Keratinocyte (primary cell): ENCODE measurements around the gene TMEM19. TPM values are rescaled to one million over a fixed set of nuclear protein-coding genes. Genes with fewer than 3 reads are reported as not detected.

Experiments
- DNase-seq: peaks from one replicate; pipeline ENCODE4 v3.0.0-alpha.2; 2011; ENCODE audit warnings: low read depth, missing footprints, low spot score
- FAIRE-seq: peaks from 2 replicates; lab custom pipeline; 2011; peaks lifted over from hg19 to GRCh38; lab: Jason Lieb, UNC
- H2AFZ ChIP-seq: 2 replicates; pipeline ENCODE4 v1.6.0; 2012; ENCODE audit warnings: low read length, control low read depth, inconsistent platforms; ENCODE audit not compliant: control insufficient read depth
- H3K27ac ChIP-seq: 2 replicates; pipeline ENCODE4 v1.5.1; 2011; ENCODE audit warnings: low read length; ENCODE audit not compliant: control insufficient read depth, insufficient read depth
- H3K27me3 ChIP-seq: 3 replicates; pipeline ENCODE4 v1.6.0; 2011; ENCODE audit warnings: low read length; ENCODE audit not compliant: control insufficient read depth, insufficient read depth; ENCODE audit errors: extremely low read depth
- H3K36me3 ChIP-seq, 2 experiments: 2 replicates in 1 of 2; 3 replicates in 1 of 2; pipeline ENCODE4 v1.5.1; 2011; ENCODE audit warnings: low read length in 2 of 2, mild to moderate bottlenecking in 1 of 2; ENCODE audit not compliant: control insufficient read depth in 2 of 2, insufficient read depth in 2 of 2; ENCODE audit errors: extremely low read depth in 1 of 2
- H3K4me1 ChIP-seq: 3 replicates; pipeline ENCODE4 v1.5.1; 2011; ENCODE audit warnings: low read length; ENCODE audit not compliant: control insufficient read depth, insufficient read depth; ENCODE audit errors: extremely low read depth
- H3K4me2 ChIP-seq: 3 replicates; pipeline ENCODE4 v1.6.0; 2011; ENCODE audit warnings: low read depth, low read length; ENCODE audit not compliant: control insufficient read depth, insufficient read depth; ENCODE audit errors: extremely low read depth
- H3K4me3 ChIP-seq, 3 experiments: fragments of 200-600 bp in 1 of 3; sonication (generic) in 1 of 3; 2 replicates in 2 of 3; 3 replicates in 1 of 3; pipeline ENCODE4 v1.5.1; 2011 to 2016; ENCODE audit warnings: low read length in 3 of 3, mild to moderate bottlenecking in 3 of 3, control low read depth in 2 of 3, inconsistent platforms in 1 of 3, low read depth in 1 of 3, mixed read lengths in 1 of 3, mixed run types in 1 of 3, moderate library complexity in 1 of 3; ENCODE audit not compliant: control insufficient read depth in 2 of 3, insufficient read depth in 2 of 3; ENCODE audit errors: extremely low read depth in 1 of 3
- H3K79me2 ChIP-seq: 2 replicates; pipeline ENCODE4 v1.6.0; 2012; ENCODE audit warnings: low read length; ENCODE audit not compliant: control insufficient read depth, insufficient read depth
- H3K9ac ChIP-seq: 3 replicates; pipeline ENCODE4 v1.6.0; 2011; ENCODE audit warnings: low read length; ENCODE audit not compliant: control insufficient read depth, insufficient read depth; ENCODE audit errors: extremely low read depth
- H3K9me1 ChIP-seq: 3 replicates; pipeline ENCODE4 v1.6.0; 2011; ENCODE audit warnings: low read length; ENCODE audit not compliant: control insufficient read depth, insufficient read depth; ENCODE audit errors: extremely low read depth
- H3K9me3 ChIP-seq: 2 replicates; pipeline ENCODE4 v1.5.1; 2012; ENCODE audit warnings: low read depth, low read length; ENCODE audit not compliant: control insufficient read depth
- H4K20me1 ChIP-seq: 3 replicates; pipeline ENCODE4 v1.6.0; 2011; ENCODE audit warnings: low read length; ENCODE audit not compliant: control insufficient read depth, insufficient read depth; ENCODE audit errors: extremely low read depth
- EZH2 ChIP-seq: IDR thresholded peaks from one replicate; pipeline ENCODE4 v1.6.1; 2012; ENCODE audit warnings: inconsistent platforms, mild to moderate bottlenecking, low read length, moderate library complexity
- dilution Hi-C: fragments of 300-500 bp; cut with MboI; formaldehyde crosslinking; loops from one replicate; pipeline ENCODE4 v1.7.0; 2020; ENCODE audit warnings: low sequenced_read_pairs; ENCODE audit not compliant: extremely low pct_ligation_motif_present
- polyA plus RNA-seq, 5 experiments: library from polyadenylated mRNA; depleted of rRNA in 3 of 5; stranded (reverse) in 3 of 5; stranded (forward) in 1 of 5; unstranded in 1 of 5; fragments of >200 nt; gene quantifications; 1 replicate in 1 of 5; 2 replicates in 3 of 5; 3 replicates in 1 of 5; pipeline versions ENCODE4 v1.2.1 to v1.2.3, GENCODE V29; 2011 to 2012; ENCODE audit warnings: missing spikeins in 2 of 5, low read depth in 1 of 5, low replicate concordance in 1 of 5
- TF ChIP-seq, protein P1 (sequence below), 3 experiments: IDR thresholded peaks in 1 of 3; conservative IDR thresholded peaks in 1 of 3; optimal IDR thresholded peaks in 1 of 3; 2 replicates in 2 of 3; 3 replicates in 1 of 3; pipeline versions ENCODE3 to v1.5.1; 2011; ENCODE audit warnings: low read length in 3 of 3, mild to moderate bottlenecking in 3 of 3, moderate library complexity in 2 of 3, control low read depth in 1 of 3, inconsistent platforms in 1 of 3; ENCODE audit not compliant: insufficient read depth in 2 of 3; ENCODE audit errors: extremely low read depth in 1 of 3

Gene TMEM19
- polyA plus RNA-seq, 1 donor (not counting 4 experiments of a cell fraction or from before 2014, with no cell fraction given): 38.8 TPM

DNA sequence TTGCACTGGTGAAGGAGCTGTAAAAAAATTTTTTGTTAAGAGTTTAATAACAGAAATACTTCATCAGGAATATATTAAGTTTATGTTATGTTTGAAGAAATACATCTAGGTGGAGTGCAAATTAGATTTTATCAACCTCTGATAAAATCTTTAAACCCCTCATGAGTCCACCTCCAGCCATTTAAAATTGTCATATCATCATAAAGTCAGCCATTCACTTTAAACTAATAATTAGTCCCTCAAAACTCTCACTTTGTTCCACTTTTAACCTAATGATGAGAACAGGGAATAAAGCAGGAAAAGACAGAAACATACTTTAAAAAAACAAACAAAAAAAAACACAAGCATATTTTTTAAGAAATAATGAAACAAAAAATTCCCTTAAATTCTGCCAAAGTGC, 47.4 kb upstream of the TMEM19 start:
- Histone ChIP-seq H3K9ac (no peak overlapping the region), H4K20me1 (no peaks in the 10 kb centered on the region), H3K9me3 (no peaks in the 10 kb centered on the region), H3K4me1 (no peaks in the 10 kb centered on the region), H3K9me1 (no peaks in the 10 kb centered on the region), H3K4me2 (no peak overlapping the region), H3K4me3 (no peak overlapping the region), H3K27me3 (no peaks in the 10 kb centered on the region), H3K79me2 (peaks cover 8% of the 10 kb centered on the region), H3K36me3 (peaks cover 18 to 36% of the 10 kb centered on the region in 2 experiments), H3K27ac (no peak overlapping the region), H2AFZ (no peak overlapping the region)
- FAIRE-seq: no peak
- DNase-seq: no peak
- dilution Hi-C loops: no loop called here
- TF ChIP-seq, protein P1, sequence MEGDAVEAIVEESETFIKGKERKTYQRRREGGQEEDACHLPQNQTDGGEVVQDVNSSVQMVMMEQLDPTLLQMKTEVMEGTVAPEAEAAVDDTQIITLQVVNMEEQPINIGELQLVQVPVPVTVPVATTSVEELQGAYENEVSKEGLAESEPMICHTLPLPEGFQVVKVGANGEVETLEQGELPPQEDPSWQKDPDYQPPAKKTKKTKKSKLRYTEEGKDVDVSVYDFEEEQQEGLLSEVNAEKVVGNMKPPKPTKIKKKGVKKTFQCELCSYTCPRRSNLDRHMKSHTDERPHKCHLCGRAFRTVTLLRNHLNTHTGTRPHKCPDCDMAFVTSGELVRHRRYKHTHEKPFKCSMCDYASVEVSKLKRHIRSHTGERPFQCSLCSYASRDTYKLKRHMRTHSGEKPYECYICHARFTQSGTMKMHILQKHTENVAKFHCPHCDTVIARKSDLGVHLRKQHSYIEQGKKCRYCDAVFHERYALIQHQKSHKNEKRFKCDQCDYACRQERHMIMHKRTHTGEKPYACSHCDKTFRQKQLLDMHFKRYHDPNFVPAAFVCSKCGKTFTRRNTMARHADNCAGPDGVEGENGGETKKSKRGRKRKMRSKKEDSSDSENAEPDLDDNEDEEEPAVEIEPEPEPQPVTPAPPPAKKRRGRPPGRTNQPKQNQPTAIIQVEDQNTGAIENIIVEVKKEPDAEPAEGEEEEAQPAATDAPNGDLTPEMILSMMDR (optimal IDR thresholded peaks at IDR 0.05 in 1 of 3, IDR thresholded peaks at IDR 0.05 in 1 of 3, conservative IDR thresholded peaks at IDR 0.05 in 1 of 3; ENCODE audit: extremely low read depth in 1 of 3, insufficient read depth in 2 of 3, low read length in 3 of 3): no peak
- TF ChIP-seq EZH2: no peak

DNA sequence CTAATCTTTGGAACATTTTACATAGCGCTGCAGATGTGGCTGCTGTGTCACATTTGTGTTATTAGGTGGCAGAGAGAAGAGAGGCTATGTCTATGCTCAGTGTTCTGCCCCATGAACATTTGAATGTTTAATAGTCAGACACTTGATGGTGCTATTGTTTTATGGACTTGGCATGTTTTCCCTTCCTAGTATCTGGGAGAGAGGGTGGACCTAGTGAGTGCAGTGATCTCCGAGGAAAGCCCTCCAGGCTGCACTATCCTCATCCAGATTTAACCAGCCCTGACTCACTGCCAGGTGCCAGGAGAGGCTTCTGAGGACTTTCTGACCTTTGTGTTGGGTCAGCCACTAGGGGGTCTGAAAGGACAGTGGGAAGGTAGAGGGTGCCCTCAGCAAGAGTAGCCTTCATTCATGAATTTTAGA, 46.5 kb upstream of the TMEM19 start:
- no peaks in the 10 kb centered on the region for H3K9me1 ChIP-seq
- no peaks in the 10 kb centered on the region for H3K4me1 ChIP-seq
- no peaks in the 10 kb centered on the region for H3K9me3 ChIP-seq
- no peak overlapping the region for H3K4me2 ChIP-seq
- no peak overlapping the region for H3K4me3 ChIP-seq
- FAIRE-seq: no peak
- H4K20me1 ChIP-seq: no peaks in the 10 kb centered on the region
- H3K79me2 ChIP-seq: peaks cover 8% of the 10 kb centered on the region
- peak overlapping the region; percentile 5 for H3K27ac ChIP-seq
- no peaks in the 10 kb centered on the region for H3K27me3 ChIP-seq
- no peak for DNase-seq
- dilution Hi-C loops: no loop called here
- TF ChIP-seq, protein P1 (optimal IDR thresholded peaks at IDR 0.05 in 1 of 3, IDR thresholded peaks at IDR 0.05 in 1 of 3, conservative IDR thresholded peaks at IDR 0.05 in 1 of 3; ENCODE audit: extremely low read depth in 1 of 3, insufficient read depth in 2 of 3, low read length in 3 of 3): peak in 1 of 3 experiments; percentile 37
- no peak for TF ChIP-seq EZH2
- no peak overlapping the region for H2AFZ ChIP-seq
- no peak overlapping the region for H3K9ac ChIP-seq
- H3K36me3 ChIP-seq: peaks cover 18 to 33% of the 10 kb centered on the region in 2 experiments
